Right ventricle myocardium superior (tissue), 1 donor: Measurements from ENCODE around the gene CKM. TPM values are rescaled to one million over a fixed set of nuclear protein-coding genes. Genes with fewer than 3 reads are reported as not detected.
A peak's percentile ranks its signal among the peaks of the same experiment; 100 is the strongest.
"Not testable (repeated sequence)": the region's sequence is repeated elsewhere in the genome, so short reads cannot be mapped to it uniquely, and the experiment has no call there.

Source experiments
- ATAC-seq: fragments of 200-7000 bp; cut with Tn5 transposase; one replicate; pipeline ENCODE4 v1.9.1; 2020; ENCODE audit warnings: mild to moderate bottlenecking; ENCODE audit not compliant: poor library complexity
- DNase-seq: peaks from one replicate; pipeline ENCODE4 v3.0.0-alpha.2; 2020
- intact Hi-C: fragments of 100-400 bp; cut with DNase I; formaldehyde crosslinking; loops from one replicate; pipeline ENCODE4 v1.11.2; 2022
- total RNA-seq: library from RNA; stranded (reverse); fragmentation: NEBNext Ultra II Directional; extraction: Animal tissue kit (Norgen Biotek cat#: 25700); gene quantifications from one replicate; pipeline ENCODE4 v1.2.1, GENCODE V29; 2021
- donor health status: DM: no; HTN: yes; CAD: no; lungs with severe emphysema.

Gene CKM
- total RNA-seq, 1 donor from 2014 or later, result 6,434 TPM

DNA sequence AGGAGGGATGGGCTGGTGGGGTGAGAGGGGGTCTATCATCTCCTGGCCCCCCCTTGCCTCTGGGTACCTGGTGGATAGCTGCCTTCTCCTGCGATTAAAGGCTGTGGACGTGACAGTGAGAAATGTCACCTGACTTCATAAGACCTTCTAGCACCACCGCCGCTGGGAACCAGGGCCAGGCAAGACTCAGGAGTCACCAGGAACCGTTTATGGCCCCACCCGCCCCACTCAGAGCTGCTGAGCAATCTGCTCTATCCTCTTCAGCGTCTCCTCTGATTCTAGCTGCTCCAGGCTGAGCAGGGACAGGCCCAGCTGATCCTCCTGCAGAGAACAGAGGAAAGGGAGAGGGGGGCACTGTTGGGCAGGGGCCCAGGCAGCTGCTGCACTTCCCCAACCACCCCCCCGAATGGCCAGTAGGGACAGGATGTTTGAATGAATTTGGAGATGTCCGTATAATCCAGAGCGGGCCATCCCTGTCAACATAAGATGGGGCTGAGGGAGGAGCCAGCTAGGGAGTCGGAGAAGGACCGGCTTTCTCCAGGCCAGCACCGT is 28.8 kb upstream of the CKM start:
- ATAC-seq, result no peak
- intact Hi-C loops, result no loop called here
- no peak for DNase-seq

DNA sequence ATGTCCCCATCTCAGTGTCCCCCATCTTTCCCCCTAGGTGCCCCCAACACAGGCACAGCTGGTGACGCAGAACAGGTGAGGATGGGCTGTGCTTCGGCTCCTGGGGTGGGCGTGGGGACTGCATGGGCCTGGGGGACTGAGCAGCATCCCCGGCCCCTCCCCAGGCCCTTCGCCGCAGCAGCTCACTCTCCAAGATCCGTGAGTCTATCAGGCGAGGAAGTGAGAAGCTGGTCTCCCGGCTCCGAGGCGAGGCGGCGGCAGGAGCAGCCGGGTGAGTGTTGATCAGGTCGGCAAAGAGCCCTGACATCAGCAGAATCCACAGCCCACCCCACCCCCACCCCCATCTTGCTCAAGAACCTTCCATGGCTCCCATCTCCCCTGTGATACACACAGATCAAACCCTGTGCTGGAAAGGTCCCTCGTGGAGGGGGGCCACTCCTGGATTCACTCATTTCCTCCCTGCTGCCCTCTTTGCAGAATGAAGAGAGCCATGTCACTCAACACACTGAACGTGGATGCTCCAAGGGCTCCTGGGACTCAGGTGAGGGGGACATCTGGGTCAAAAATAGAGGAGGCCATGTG is 27.9 kb upstream of the CKM start:
- intact Hi-C loops, result no loop called here
- no peak for DNase-seq
- ATAC-seq, result no peak

DNA sequence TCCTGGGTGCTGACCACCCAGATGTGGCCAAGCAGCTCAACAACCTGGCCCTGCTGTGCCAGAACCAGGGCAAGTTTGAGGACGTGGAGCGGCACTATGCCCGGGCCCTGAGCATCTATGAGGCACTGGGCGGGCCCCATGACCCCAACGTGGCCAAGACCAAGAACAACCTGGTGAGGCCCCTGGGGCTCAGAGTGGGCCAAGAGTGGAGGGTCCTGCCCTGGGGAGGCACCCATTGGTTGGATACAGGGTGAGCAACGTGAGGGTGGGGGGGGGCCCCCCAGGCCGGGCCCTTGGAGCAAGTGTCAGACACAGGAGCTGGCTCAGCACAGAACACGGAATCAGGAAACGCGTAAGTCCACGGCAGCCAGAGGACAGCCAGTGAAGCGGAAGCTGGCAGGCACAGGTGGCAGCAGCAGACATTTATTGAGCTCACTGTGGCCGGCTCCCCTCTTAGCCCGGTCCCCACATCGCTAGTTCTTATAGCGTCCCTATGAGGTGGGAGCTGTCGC is 26.8 kb upstream of the CKM start:
- intact Hi-C loops, result loop anchor here (10.0 kb wide), 1 partner anchor 445 kb away; the partner anchor contains the start of gene APOE
- ATAC-seq (no peak), DNase-seq (no peak)

DNA sequence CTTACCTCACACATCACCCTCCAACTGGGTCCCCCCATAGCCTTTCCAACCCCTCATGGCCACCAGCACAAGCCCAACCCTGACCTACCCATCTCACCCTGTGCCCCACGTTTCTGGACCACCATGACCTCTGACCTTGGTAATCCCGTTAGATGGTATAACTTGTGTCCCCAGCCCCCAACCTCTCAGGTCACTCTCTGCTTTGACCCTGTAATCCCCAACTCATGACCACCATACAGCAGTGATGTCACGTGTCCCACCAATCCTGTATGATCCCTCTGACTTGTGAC is 26.4 kb upstream of the CKM start:
- ATAC-seq (no peak), DNase-seq (no peak)
- intact Hi-C loops, result loop anchor here (10.0 kb wide), 1 partner anchor 444 kb away; the partner anchor contains the start of gene APOE

DNA sequence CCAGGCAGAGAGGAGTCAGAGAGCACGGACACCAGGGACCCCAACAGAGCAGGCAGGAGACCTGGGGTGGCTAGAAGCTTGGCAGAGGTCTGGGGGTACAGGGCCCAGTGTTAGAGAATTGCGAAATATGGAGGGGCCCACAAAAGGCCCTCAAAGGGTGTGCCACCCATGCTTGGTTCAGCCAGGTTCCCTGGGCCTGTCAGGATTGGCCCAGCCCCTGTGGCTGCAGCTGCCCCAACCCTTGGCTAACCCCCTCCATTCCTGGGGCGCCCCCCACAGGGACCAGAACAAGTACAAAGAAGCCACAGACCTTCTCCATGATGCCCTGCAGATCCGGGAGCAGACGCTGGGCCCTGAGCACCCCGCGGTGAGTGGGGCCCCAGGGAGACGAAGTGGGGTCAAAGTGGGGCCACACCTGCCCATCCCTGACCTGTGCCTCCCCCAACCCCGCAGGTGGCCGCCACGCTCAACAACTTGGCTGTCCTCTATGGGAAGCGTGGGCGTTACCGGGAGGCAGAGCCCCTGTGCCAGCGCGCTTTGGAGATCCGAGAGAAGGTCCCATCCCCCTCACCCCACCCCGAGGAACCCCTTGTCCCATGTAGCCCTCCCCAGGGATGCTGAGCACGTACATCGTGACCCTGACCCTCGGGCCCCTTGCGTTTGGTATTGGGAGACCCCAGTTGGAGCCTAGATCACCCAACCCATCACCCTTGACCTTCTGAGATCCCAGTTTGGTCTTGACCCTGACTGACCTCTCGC is 25.9 kb upstream of the CKM start:
- no peak for ATAC-seq
- intact Hi-C loops, result loop anchor here (10.0 kb wide), 1 partner anchor 444 kb away; the partner anchor contains the start of gene APOE
- no peak for DNase-seq

DNA sequence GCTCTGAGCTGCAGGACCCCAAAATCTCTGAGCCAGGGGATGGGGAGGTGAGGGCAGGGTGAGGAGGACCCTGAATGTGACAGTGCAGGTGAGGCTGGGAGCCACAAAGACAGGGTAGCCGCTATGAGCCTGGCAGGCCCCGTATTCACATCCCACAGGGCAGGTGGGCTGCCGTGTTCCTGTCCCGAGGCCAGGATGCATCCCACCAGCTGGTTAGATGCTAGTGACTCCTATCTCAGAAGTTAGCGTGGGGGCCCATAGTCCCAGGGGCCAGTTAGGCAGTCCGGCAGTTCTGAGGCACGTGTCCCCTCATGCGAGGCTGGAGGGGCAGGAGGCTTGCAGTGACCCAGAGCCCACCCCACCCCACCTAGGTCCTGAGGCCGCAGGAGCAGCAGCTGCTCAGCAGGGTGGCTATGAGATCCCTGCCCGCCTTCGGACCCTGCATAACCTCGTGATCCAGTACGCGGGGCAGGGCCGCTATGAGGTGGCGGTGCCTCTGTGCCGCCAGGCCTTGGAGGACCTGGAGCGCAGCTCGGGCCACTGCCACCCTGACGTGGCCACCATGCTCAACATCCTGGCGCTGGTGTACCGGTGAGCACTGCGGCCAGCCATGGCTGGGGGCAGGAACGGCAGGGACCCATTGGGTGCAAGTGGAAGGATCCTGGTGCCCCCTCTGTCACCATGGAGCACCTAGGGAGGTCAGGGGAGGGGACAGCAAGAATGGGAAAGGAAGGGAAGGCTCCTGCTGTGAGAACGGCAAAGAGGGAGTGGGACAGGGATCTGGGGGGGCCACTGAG is 25.1 kb upstream of the CKM start:
- DNase-seq (no peak), ATAC-seq (no peak)
- intact Hi-C loops, result loop anchor here (10.0 kb wide), 1 partner anchor 443 kb away; the partner anchor contains the start of gene APOE

DNA sequence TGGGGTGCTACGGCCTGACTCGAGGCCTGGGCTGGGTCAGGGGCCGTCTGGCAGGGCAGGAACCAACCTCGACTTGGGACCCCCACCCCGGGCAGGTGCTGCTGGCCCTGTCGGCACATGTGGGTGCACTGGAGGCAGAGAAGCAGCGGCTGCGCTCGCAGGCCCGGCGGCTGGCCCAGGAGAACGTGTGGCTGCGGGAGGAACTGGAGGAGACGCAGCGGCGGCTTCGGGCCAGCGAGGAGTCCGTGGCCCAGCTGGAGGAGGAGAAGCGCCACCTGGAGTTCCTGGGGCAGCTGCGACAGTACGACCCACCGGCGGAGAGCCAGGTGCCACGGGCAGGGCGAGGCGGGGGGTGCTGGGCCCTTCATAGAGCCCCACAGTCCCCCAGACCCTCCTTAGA is 23.8 kb upstream of the CKM start:
- no peak for DNase-seq
- intact Hi-C loops, result loop anchor here (10.0 kb wide), 1 partner anchor 442 kb away; the partner anchor contains the start of gene APOE
- ATAC-seq, result no peak

DNA sequence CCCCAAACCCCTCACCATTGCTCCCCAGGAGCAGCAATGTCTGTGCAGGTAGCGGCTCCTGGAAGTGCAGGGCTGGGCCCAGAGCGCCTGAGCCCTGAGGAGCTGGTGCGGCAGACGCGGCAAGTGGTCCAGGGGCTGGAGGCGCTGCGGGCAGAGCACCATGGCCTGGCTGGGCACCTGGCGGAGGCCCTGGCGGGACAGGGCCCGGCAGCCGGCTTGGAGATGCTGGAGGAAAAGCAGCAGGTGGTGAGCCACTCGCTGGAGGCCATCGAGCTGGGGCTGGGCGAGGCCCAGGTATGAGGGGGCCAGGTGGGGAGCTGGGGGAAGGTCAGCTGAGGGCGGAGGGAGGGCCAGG is 22.8 kb upstream of the CKM start:
- DNase-seq (no peak), ATAC-seq (no peak)
- intact Hi-C loops, result loop anchor here (10.0 kb wide), 1 partner anchor 441 kb away; the partner anchor contains the start of gene APOE

DNA sequence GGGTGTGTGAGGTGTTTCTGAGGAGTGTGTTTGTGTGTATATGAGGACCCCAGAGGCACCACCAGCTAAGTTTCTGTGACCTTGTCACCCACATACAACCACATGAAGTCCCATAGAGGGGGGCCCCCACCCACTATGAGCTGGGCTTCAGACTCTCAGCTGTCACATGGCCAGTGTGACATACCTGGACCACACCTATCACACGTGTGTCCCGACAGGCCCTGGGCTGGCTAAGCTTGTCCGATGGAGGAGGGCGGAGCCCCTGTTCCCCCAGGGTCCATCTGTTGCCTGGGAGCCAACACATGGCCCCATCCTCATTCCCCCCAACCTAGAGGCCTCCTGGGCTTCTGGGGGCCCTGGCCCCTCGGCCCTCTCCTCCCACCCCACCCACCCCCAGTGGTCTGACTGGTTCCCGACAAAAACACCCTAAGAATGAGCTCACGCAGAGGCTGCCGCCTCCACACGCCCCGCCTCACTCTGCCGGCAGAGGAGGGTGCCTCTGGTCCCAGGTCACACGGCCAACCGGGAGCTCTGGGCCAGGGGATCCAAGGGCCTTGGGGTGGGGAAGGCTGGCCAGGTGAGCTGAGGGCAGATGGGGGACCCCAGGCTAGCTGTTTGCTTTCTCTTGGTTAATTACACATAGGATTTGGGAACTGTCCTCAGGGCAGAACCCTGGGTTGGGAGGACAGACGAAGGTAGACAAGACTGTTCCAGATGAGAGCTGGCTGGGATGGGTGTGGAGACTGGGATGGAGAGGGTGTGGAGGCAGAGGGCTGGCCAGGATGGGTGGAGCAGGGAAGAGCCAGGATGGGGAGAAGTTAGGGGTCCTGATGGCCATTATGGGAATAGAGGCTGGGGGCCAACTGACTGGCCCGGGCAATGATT is 22.2 kb upstream of the CKM start:
- intact Hi-C loops, result loop anchor here (10.0 kb wide), 1 partner anchor 440 kb away; the partner anchor contains the start of gene APOE
- ATAC-seq (no peak), DNase-seq (no peak)

DNA sequence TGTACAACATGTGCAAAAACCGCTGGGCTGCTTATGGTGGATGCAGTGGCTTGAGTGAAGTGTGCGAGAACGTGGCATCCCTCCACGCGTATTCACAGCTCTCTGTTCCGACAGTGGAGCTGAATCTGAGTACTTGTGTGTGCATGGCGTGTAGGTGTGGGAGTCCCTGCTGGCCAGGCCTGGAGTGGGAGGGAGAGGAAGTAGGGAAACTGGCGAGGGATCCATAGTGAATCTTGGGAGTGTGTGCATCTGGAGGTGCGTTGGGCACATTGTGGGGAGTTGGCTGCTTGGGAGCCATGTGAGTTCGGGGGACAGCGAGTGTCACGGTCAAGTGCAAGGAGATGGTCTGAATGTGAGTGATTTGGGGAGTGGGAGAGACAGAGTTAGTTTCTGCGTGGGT is 20.2 kb upstream of the CKM start:
- DNase-seq, result no peak
- no peak for ATAC-seq
- intact Hi-C loops, result loop anchor here (10.0 kb wide), 1 partner anchor 438 kb away; the partner anchor contains the start of gene APOE

DNA sequence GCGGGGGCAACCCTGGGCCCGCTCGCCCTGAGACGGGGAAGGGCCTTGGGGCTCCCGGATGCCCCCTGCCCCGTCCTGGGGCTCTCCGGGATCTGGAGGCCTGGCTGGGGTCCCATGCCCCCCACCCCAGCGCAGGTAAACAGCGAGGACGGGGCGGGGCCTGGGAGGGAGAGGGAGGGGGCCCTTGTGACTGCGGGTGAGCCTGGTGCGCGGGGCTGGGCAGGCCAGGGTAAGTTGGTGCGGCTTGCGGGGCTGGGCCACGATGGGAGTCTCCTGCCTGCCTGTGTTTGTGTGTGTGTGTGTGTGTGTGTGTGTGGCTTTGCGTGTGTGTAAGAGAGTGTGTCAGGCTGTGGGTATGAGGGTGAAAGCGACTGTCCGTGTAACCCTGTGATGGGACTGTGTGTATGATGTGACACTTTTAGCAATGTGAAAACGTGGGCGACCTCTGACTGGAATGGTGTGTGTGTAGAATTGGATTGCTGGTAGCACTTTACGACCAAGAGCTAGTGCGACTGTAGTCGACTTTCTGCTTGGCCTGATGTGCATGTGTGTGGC is 18.3 kb upstream of the CKM start:
- intact Hi-C loops, result loop anchor here (10.0 kb wide), 1 partner anchor 436 kb away; the partner anchor contains the start of gene APOE
- DNase-seq (no peak), ATAC-seq (peak; percentile 10)

DNA sequence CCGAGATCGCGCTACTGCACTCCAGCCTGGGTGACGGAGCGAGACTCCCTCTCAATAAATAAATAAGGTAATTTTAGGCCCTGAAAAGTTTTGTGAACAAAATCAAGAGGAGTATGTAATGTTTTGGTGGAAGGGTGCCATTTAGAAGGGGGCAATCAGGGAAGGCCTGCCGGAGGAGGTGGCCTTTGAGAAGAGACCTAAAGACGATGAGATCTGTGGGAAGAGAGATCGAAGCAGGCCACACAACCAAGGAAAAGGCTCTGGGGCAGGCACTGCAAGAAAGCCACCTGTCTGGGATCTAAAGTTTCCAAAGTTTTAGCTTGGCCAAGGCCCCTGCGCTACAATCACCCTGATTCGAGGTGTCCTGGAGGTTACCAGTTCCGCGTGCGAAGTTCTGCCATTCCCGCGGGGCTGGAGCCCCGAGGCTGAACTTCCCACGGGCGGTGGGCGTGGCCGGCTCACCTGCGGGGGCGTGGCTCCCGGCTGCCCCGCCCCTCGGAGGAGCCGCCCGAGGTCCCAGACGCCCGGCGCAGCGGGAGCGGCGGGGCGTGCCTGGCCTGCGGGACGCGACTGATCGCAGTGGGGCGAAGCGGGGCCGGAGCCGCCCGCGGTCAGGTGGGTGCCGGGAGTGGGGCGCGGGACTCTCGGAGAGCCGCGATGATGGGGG is 17.7 kb upstream of the CKM start, which contains the start of gene KLC3:
TSS of gene KLC3 (plus strand) at position 519 of the 667 bp plus-strand sequence. CDS start 4,792 bp downstream, outside the sequence.
- intact Hi-C loops, result loop anchor here (10.0 kb wide), 1 partner anchor 436 kb away; the partner anchor contains the start of gene APOE
- ATAC-seq (peak; percentile 29), DNase-seq (no peak)

DNA sequence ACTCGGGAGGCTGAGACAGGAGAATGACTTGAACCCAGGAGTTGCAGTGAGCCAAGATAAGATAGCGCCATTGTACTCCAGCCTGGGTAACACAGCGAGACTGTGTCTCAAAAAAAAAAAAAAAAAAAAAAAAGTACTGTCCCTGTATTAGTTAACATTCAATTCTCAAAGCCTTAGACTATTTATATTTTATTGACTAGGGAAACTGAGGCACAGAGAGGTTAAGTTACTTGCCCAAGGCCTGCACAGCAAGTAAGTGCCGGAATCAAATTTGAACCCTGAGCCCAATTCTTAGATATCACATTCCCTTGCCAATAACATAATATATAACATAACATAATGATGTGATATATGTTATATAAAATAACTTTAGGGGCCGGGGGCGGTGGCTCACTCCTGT is 17.0 kb upstream of the CKM start:
- DNase-seq (no peak), ATAC-seq (no peak)
- intact Hi-C loops, result loop anchor here (10.0 kb wide), 1 partner anchor 435 kb away; the partner anchor contains the start of gene APOE

DNA sequence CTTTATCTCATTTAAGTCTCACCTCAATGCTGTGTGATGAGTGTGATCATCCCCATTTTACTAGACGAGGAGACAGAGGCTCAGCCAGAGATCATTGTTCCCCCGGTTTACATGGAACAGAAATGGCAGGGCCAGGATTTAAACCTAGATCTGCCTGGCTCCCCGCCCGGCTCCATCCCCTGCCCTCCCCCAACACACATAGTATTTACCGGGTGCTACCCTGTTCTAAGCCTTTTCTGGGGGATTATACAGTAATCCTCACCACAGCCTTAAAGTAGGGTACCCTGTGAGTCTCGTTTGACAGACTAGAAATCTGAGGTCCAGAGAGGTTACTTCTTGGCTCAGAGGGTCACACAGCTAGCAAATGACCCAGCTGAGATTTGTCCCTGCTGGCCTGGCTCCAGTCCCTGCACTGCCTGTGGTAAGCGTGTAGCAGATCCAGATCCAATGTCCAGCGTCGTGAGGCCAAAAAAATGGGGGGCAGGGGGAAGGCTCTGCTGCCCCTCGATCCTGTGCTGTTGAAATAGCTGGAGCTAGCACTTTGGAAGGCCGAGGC is 14.1 kb upstream of the CKM start:
- no peak for ATAC-seq
- intact Hi-C loops, result no loop called here
- no peak for DNase-seq

DNA sequence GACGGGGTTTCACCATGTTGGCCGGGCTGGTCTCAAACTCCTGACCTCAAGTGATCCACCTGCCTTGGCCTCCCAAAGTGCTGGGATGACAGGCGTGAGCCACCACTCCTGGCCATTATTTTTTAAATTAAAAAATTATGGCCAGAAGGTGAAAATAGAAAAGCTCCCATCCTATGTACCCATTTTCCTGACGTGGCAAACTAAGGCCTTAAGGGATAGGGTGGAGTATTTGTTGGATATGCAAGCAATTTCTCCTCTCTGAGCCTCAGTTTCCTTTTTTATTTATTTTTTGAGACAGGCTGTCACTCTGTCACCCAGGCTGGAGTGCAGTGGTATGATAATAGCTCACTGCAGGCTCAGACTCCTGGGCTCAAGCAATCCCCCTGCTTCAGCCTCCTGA is 12.2 kb upstream of the CKM start:
- DNase-seq, ATAC-seq, intact Hi-C loops: not testable (repeated sequence)

DNA sequence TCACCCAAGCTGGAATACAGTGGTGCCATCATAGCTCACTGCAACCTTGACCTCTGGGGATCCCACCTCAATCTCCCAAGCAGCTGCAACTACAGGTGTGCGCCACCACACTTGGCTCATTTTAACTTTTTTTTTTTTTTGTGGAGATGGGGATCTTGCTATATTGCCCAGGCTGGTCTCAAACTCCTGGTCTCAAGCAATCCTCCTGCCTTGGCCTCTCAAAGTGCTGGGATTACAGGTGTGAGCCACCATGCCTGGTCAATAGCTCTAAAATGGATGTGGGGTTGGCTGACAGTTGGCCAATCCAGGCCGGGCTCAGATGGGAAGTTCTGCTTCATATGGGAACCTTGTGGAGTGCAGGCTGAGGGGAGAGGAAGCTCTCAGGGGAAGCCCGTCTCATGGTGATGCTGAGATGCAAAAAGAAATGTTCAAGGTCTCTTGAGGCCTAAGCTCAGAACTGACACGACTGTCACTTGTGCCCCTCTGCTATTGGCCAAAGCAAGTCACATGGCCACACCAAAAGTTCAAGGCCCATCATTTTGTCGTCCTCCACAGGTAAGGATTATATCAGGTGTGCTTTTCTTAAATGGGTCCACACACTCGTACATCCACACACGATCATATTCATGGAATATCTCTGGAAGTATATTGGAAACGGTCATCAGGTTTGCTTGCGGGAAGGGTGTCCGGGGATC is 11.1 kb upstream of the CKM start:
- DNase-seq (no peak), ATAC-seq (no peak)
- intact Hi-C loops, result no loop called here
